Karpas-422 (cell line): ENCODE data around the gene EYA2. TPM values are rescaled to one million over a fixed set of nuclear protein-coding genes. Genes with fewer than 3 reads are reported as not detected.
A peak's percentile ranks its signal among the peaks of the same experiment; 100 is the strongest.

Source experiments
- DNase-seq: peaks from one replicate; pipeline ENCODE4 v3.0.0-alpha.2; 2015
- H2AFZ ChIP-seq: fragments of 200-600 bp; sonication (generic); 2 replicates; pipeline ENCODE4 v1.6.1; 2014; ENCODE audit warnings: antibody characterized with exemption, low read length, mixed read lengths
- H3K27ac ChIP-seq: fragments of 200-600 bp; sonication (generic); 2 replicates; pipeline ENCODE4 v1.5.1; 2014; ENCODE audit warnings: mild to moderate bottlenecking, low read length, moderate library complexity
- H3K27me3 ChIP-seq: fragments of 200-600 bp; sonication (generic); 2 replicates; pipeline ENCODE4 v1.6.1; 2014; ENCODE audit warnings: low read length, mixed read lengths
- H3K36me3 ChIP-seq: fragments of 200-600 bp; sonication (generic); 2 replicates; pipeline ENCODE4 v1.6.1; 2014; ENCODE audit warnings: low read length, mixed read lengths; ENCODE audit not compliant: insufficient read depth
- H3K4me1 ChIP-seq: fragments of 200-600 bp; sonication (generic); 2 replicates; pipeline ENCODE4 v1.6.1; 2014; ENCODE audit warnings: mild to moderate bottlenecking, low read length, mixed read lengths
- H3K4me2 ChIP-seq: fragments of 200-600 bp; sonication (generic); 2 replicates; pipeline ENCODE4 v1.6.1; 2014; ENCODE audit warnings: low read length, low read depth, mild to moderate bottlenecking; ENCODE audit not compliant: poor library complexity, severe bottlenecking
- H3K4me3 ChIP-seq: fragments of 200-600 bp; sonication (generic); 2 replicates; pipeline ENCODE4 v1.5.1; 2014; ENCODE audit warnings: mild to moderate bottlenecking, antibody characterized with exemption, low read length, mixed read lengths
- H3K79me2 ChIP-seq: fragments of 200-600 bp; sonication (generic); 2 replicates; pipeline ENCODE4 v1.6.1; 2014; ENCODE audit warnings: mild to moderate bottlenecking, low read length, mixed read lengths
- H3K9ac ChIP-seq: fragments of 200-600 bp; sonication (generic); 2 replicates; pipeline ENCODE4 v1.6.0; 2014; ENCODE audit warnings: low read length
- H3K9me2 ChIP-seq: fragments of 200-600 bp; sonication (generic), shearing (Covaris generic); replicated peaks from 2 replicates; pipeline ENCODE4 v1.6.0; 2014; ENCODE audit warnings: mild to moderate bottlenecking, low read length, moderate library complexity; ENCODE audit not compliant: insufficient read depth
- H3K9me3 ChIP-seq: fragments of 300-700, 200-600 bp; sonication (generic); 2 replicates; pipeline ENCODE4 v1.6.1; 2014; ENCODE audit warnings: low read length, mixed read lengths
- H4K20me1 ChIP-seq: fragments of 200-600 bp; sonication (generic); 2 replicates; pipeline ENCODE4 v1.6.1; 2014; ENCODE audit warnings: mild to moderate bottlenecking, antibody characterized with exemption, low read length, low read depth; ENCODE audit not compliant: insufficient read depth
- total RNA-seq: library from RNA; depleted of rRNA; stranded (reverse); fragments of >200 nt; shearing (Covaris generic); gene quantifications from 2 replicates; pipeline ENCODE4 v1.2.3, GENCODE V29; 2014; ENCODE audit warnings: low replicate concordance

The EYA2 gene
- total RNA-seq, 1 experiment from 2014 or later = not detected

DNA sequence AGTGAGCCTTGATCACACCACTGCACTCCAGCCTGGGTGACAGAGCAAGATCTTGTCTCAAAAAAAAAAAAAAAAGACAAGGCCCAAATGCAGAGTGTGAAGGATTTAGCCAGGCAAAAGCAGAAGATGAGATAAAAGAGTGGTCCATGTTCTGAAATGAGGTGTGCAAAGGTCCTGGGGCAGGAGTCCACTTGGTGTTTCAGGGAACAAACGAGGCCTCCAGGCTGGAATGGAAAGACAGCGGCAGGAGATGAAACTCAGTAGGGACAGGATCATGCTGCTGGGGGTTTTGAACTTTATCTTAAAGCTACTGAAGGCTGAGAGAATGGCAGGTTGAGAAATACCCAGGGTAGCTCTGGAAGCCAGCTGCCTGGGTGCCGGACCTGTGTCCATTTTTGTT, 283.6 kb downstream of the EYA2 start:
- Histone ChIP-seq H3K4me1 (no peaks in the 10 kb centered on the region), H3K4me3 (no peak overlapping the region), H3K79me2 (no peaks in the 10 kb centered on the region), H3K4me2 (no peak overlapping the region), H3K9me3 (no peaks in the 10 kb centered on the region), H3K9me2 (no peaks in the 10 kb centered on the region), H3K36me3 (no peaks in the 10 kb centered on the region), H3K9ac (no peak overlapping the region), H3K27me3 (no peaks in the 10 kb centered on the region), H3K27ac (no peak overlapping the region), H2AFZ (no peak overlapping the region), H4K20me1 (no peaks in the 10 kb centered on the region)
- no peak for DNase-seq

GRCh38 chr20:47178851-47179250, 284.2 kb downstream of the EYA2 start:
- no peak overlapping the region for H3K9ac ChIP-seq
- H2AFZ ChIP-seq = no peak overlapping the region
- H3K27me3 ChIP-seq = no peaks in the 10 kb centered on the region
- H3K4me1 ChIP-seq = no peaks in the 10 kb centered on the region
- no peaks in the 10 kb centered on the region for H4K20me1 ChIP-seq
- no peak overlapping the region for H3K27ac ChIP-seq
- H3K36me3 ChIP-seq = no peaks in the 10 kb centered on the region
- no peak for DNase-seq
- H3K4me2 ChIP-seq = no peak overlapping the region
- H3K4me3 ChIP-seq = no peak overlapping the region
- no peaks in the 10 kb centered on the region for H3K79me2 ChIP-seq
- H3K9me2 ChIP-seq = no peaks in the 10 kb centered on the region
- no peaks in the 10 kb centered on the region for H3K9me3 ChIP-seq

DNA sequence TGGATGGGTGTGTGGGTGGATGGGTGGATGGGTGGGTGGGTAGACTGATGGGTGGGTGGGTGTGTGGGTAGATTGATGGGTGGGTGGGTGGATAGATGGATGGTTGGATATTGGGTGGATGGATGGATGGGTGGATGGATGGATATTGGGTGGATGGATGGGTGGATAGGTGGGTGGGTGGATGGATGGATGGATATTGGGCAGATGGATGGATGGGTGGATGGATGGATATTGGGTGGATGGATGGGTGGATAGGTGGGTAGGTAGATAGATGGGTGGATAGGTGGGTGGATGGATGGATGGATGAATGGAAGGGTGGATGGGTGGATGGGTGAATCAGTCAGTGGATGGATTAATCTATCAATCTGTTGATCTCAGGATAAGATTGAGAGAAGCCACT, 284.6 kb downstream of the EYA2 start:
- Histone ChIP-seq H3K27me3 (no peaks in the 10 kb centered on the region), H3K27ac (no peak overlapping the region), H3K36me3 (no peaks in the 10 kb centered on the region), H3K79me2 (no peaks in the 10 kb centered on the region), H3K9me2 (no peaks in the 10 kb centered on the region), H3K4me1 (no peaks in the 10 kb centered on the region), H4K20me1 (no peaks in the 10 kb centered on the region), H2AFZ (no peak overlapping the region), H3K9me3 (no peaks in the 10 kb centered on the region), H3K9ac (no peak overlapping the region), H3K4me3 (no peak overlapping the region), H3K4me2 (no peak overlapping the region)
- no peak for DNase-seq

DNA sequence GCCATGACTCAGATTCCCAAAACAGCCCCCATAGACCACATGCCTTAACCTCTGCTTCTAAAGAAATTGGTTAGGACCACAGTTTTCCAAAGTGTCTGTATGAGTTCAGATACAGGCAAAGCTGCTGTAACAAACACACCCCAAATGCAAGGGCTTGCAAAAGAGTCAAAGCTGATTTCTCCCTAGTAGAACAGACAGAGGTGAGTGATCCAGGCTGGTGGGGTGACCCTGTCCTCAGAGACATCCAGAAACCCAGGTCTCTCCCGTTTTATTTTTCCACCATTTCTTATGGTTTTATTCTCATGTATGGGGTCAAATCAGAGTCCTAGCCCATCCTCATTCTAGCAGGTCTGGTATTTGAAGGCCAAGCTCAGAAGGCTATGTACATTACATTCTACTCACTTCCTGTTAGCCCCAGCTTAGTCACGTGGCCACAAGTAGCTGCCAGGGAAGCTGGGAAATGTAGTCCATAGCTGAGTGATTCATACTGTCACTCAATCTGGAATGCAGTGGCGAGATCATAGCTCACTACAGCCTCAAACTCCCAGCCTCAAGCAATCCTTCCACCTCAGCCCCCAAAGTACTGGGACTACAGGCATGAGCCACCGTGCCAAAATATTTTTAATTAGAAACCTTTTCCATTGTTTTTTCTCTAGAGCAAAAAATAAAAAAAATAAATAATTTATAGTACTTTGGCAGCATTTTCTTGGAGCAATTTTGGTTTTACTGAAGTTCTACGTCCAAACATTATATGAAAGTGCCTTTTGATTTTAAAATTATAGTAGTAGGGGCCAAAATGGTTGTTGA, 286.6 kb downstream of the EYA2 start:
- peak overlapping the region; percentile 70; the same call in 1 of the 2 replicates for H2AFZ ChIP-seq
- no peaks in the 10 kb centered on the region for H3K9me3 ChIP-seq

DNA sequence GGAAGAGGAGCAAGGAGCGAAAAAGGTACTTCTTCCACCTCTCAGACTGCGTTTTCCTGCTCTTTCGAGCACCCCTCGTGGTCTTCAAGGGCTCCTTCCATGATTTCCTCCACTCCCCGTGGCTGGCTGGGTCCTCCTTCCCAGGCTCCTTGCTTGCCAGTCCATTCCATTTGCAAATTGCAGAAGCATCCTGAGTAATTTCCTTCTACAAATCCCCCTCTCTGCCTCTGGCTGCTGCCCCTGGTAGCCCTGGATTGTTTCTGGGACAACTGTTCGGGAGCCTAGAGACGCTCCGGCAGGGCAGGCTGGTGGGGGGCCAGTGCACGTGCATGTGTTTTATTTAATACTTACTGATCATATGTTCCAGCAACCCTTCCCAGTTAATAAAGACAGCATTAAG, 288.7 kb downstream of the EYA2 start:
- H3K9me3 ChIP-seq = no peaks in the 10 kb centered on the region
- H3K4me1 ChIP-seq = peaks cover 6% of the 10 kb centered on the region
- no peak overlapping the region for H3K4me3 ChIP-seq
- H2AFZ ChIP-seq = no peak overlapping the region
- no peaks in the 10 kb centered on the region for H4K20me1 ChIP-seq
- H3K79me2 ChIP-seq = no peaks in the 10 kb centered on the region
- DNase-seq = no peak
- no peaks in the 10 kb centered on the region for H3K36me3 ChIP-seq
- no peaks in the 10 kb centered on the region for H3K27me3 ChIP-seq
- no peak overlapping the region for H3K4me2 ChIP-seq
- H3K9me2 ChIP-seq = no peaks in the 10 kb centered on the region
- H3K9ac ChIP-seq = no peak overlapping the region
- no peak overlapping the region for H3K27ac ChIP-seq

More for the DNA sequence above, 286.6 kb downstream of the EYA2 start:
- H4K20me1 ChIP-seq = no peaks in the 10 kb centered on the region
- peaks cover 6% of the 10 kb centered on the region for H3K4me1 ChIP-seq
- DNase-seq = peak; percentile 88
- H3K9me2 ChIP-seq = no peaks in the 10 kb centered on the region
- H3K36me3 ChIP-seq = no peaks in the 10 kb centered on the region
- no peak overlapping the region for H3K27ac ChIP-seq
- no peak overlapping the region for H3K4me3 ChIP-seq
- H3K79me2 ChIP-seq = no peaks in the 10 kb centered on the region
- H3K4me2 ChIP-seq = no peak overlapping the region
- H3K9ac ChIP-seq = no peak overlapping the region
- H3K27me3 ChIP-seq = no peaks in the 10 kb centered on the region

DNA sequence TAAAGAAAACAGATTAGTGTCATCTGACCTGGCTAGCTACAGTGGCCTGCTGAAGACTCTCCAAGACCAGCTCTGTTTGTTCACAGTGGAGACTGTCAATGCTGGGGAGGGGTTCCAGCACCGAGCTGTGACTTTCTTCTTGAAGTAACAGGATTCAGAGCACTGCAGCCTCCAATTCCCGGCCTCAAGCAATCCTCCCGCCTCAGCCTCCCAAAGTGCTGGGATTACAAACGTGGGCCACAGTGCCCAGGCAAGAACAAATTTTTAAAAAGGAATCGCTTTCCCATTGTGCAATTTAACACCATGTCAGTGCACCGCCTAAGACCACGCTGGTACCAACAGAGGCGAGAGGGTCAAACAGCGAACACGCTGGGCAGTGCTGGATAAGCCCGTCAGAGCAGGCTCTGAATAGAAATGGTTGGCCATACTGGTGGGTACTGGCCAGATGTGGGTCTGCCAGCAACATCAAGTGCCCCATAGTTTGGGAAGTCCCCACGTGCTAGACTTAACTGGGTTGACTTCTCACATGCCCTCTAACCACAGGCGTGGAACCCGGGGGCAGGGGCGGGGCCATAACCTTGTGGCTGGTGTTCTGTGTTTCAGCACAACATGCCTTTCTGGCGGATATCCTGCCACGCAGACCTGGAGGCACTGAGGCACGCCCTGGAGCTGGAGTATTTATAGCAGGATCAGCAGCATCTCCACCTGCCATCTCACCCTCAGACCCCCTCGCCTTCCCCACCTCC, 293.0 kb downstream of the EYA2 start:
- Histone ChIP-seq H4K20me1 (no peaks in the 10 kb centered on the region), H3K4me2 (no peak overlapping the region), H3K4me3 (no peak overlapping the region), H3K9me3 (no peaks in the 10 kb centered on the region), H3K27ac (no peak overlapping the region), H3K9ac (no peak overlapping the region), H3K79me2 (no peaks in the 10 kb centered on the region), H3K27me3 (no peaks in the 10 kb centered on the region), H3K36me3 (no peaks in the 10 kb centered on the region), H3K4me1 (peaks cover 6% of the 10 kb centered on the region), H3K9me2 (no peaks in the 10 kb centered on the region), H2AFZ (no peak overlapping the region)
- DNase-seq = no peak

- no peak overlapping the region for H2AFZ ChIP-seq
- H3K27me3 ChIP-seq = no peaks in the 10 kb centered on the region
- peaks cover 6% of the 10 kb centered on the region for H3K4me1 ChIP-seq
- H3K4me2 ChIP-seq = no peak overlapping the region
- no peak overlapping the region for H3K27ac ChIP-seq
- no peaks in the 10 kb centered on the region for H3K36me3 ChIP-seq
- no peak for DNase-seq
- no peaks in the 10 kb centered on the region for H3K79me2 ChIP-seq
- H3K9me3 ChIP-seq = no peaks in the 10 kb centered on the region
- no peak overlapping the region for H3K9ac ChIP-seq
- no peak overlapping the region for H3K4me3 ChIP-seq
- H4K20me1 ChIP-seq = no peaks in the 10 kb centered on the region
- H3K9me2 ChIP-seq = no peaks in the 10 kb centered on the region
Observed at GRCh38 chr20:47188540-47188939, 293.9 kb downstream of the EYA2 start.

DNA sequence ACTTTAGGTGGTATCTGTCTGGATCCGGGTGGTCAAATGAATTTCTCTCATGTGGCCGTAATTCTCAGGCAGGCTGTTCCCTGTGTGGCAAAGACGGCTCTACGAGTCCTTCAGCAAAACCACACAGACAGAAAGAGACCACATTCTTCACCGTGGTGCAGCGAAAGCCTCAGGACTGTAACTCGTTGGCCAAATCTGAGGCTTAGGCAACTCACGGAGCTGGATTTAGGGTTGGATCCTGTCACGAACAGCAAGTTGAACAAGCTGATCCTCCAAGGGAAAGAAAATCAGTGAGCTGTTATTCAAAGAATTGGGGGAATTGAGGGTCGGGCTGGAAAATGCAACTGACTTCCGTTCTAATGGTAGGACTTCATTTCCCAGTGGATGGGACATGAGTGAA, 294.4 kb downstream of the EYA2 start:
- Histone ChIP-seq H3K36me3 (no peaks in the 10 kb centered on the region), H3K27ac (no peak overlapping the region), H3K4me2 (no peak overlapping the region), H4K20me1 (no peaks in the 10 kb centered on the region), H3K9me2 (no peaks in the 10 kb centered on the region), H3K27me3 (no peaks in the 10 kb centered on the region), H3K4me1 (peaks cover 6% of the 10 kb centered on the region), H3K4me3 (no peak overlapping the region), H3K9me3 (no peaks in the 10 kb centered on the region), H2AFZ (no peak overlapping the region), H3K9ac (no peak overlapping the region), H3K79me2 (no peaks in the 10 kb centered on the region)
- DNase-seq = no peak
